Superior temporal gyrus (tissue), 1 donor: ENCODE results near the gene TCP1.
"Not testable (repeated sequence)": the region's sequence is repeated elsewhere in the genome, so short reads cannot be mapped to it uniquely, and the experiment has no call there.

ENCODE experiments used
- DNase-seq: peaks from one replicate; pipeline ENCODE4 v3.0.0-alpha.2; 2016; ENCODE audit errors: extremely low spot score

Gene TCP1

DNA sequence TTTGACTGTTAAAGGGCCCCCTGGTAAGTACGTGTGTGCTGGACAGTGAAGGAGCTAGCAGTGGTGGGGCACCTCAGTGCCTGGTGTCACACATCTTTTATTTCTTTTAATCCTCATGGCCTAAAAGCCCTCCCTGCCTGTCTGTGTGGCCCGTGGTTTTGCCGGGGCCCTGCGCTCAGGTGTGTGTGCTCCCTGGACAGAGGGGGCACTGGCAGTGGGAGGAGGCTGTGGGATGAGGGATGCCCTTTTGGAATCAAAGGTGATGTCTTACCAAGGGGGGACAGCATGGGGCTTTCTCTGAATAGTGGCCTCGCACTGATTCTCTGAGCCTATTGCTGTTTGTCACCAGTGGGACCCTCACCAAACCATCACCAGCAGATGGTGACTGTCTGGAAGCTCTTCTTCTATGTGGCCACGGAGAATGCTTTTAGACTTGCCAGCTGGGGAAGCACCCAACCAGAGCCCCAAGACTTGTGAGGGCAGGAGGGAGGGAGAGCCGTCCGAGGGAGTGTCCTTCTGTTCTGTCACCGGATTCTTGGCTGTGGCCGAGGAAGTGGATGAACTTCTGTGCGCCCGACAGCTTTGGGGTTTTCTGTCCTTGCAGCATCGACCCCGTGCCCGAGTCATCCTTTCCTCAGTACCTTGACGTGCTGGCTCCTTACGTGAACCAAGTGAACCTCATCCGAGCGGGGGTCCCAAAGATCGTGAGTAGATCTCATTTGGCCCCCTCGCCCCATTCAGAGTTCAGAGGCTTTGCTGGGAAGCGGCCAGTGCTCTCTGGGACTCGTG lies 28.7 kb upstream of the TCP1 start:
- DNase-seq: no peak

DNA sequence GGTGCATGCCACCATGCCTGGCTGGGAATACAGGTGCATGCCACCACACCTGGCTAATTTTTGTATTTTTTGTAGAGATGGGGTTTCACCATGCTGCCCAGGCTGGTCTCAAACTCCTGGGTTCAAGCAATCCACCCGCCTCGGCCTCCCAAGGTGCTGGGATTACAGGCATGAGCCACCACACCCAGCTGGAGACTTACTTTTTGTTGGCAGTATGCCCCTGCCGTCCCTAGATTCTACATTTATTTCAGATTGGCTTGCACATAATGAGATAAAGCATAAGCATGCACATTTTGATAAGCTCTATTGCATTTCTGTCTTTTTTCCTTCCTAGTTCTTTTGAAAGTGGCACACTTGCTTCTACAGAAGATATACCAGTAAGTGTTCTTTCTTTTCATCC lies 27.4 kb upstream of the TCP1 start:
- DNase-seq: not testable (repeated sequence)

DNA sequence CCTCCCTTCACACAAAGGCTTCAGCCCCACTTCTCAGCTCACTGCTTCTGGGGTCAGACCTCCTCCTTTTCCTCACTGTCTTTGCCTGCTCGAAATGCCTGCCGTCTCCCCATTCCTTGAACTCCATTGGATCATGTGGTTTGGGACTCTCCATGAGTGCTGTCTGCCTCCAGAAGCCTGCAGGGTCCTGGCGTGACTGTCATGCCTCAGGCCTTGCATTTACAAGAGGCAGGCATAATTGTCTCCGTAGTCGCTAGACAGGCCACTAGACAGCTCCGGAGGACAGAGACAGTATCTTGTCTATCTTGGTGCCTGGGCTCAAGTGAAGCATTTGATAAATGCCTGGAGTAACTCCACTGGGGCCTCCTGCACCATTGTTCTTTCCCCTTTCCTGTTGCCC lies 26.0 kb upstream of the TCP1 start:
- no peak for DNase-seq

DNA sequence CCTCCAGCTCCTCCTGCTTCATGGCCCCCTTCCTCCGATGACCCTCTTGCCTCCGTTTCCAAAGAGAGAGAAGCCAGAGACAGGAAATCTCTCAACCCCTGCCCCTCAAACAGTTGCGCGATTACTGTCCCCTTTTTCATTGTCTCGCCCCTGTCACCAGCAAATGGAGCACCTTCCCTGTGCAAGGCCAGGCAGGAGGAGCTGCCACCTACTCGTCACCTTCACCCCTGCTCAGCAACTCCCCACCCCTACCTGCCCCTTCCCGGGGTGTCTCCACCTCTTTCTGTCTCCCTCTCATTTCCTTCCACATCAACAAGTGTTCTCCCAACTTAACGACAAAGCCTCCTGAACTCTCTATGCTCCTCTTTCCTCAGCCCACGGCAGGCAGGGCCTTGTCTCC lies 24.4 kb upstream of the TCP1 start:
- DNase-seq: no peak

DNA sequence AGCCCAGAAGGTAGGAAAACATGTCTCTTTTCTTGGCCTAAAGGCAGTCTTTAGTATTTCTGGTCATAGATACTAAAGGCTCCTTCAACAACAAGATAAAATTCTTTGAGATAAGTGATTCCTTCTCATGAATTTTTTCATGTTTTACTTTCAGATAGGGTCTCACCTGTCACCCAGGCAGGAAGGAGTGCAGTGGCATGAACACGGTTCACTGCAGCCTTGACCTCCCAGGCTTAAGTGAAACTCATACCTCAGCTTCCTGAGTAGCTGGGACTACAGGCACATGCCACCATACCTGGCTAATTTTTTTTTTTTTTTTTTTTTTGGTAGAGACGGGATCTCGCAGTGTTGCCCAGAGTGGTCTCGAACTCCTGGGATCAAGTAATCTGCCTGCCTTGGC lies 19.7 kb upstream of the TCP1 start:
- DNase-seq: no peak

DNA sequence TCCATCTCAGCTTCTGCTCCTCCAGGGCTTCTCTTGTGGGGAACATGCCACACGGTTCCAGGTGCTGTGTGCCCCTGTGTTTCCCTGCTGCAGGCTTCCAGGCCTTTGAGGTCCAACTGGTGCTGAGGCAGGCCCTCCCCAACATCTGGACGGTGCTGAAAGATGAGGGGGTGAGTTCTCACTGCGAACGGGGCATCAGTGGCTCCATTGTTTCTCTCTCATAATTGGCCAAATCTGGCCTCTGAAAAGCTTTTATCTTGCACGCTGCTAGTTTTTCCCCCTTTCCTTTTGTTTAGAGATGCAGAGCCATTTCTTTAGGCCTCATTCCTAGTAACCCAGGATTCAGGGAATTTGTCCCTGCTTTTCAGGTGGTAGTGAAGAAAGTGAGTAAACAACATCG lies 19.2 kb upstream of the TCP1 start:
- peak; percentile 80 for DNase-seq

DNA sequence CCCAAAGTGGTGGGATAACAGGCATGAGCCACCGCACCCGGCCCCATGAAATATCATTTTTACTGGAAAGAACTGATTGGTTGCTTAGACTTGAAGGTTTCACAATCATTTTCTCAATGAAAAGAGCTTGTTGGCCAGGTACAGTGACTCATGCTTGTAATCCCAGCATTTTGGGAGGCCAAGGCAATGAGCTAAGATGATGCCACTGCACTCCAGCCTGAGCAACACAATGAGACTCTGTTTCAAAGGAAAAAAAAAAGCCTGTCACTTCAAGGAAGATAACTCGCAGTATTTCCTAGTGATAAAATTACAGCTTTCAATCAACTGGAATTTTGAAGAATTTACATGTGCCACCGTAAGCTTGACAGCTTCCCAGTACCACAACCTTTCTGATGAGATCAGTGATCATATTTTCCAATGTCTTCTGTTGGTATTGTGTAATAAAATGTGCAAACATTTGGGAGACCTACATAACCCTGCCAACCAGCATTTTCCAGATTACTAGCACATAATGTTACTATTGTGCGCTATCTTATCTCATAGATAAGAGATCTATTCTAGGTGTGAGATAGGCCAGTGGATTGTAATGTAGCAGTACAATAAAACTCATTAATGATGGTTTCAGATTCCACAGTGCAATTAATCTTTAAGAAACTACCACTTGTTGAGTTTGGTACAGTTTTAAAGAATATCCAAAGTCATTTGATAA lies 17.9 kb upstream of the TCP1 start:
- DNase-seq: no peak

DNA sequence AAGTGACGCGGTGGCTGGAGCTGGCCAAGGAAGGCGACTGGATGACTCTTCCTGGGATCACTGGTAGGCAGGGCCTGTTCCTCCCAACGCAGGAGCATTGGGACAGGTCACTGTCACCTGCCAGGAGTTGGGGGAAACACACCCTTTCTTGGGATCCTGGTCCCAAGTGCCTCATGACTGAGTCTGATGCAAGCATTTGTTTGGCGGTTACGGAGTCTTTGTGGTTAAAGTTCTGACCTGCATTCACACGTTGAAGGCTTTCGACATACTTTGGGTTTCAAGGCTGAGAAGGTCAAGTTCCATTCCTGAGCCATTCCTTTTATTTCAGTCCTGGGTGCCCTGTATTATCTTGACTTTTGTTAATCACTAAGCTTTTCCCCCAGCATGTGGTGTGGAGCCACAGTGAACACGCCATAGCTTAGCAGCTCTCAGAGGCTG lies 16.6 kb upstream of the TCP1 start:
- DNase-seq: no peak

DNA sequence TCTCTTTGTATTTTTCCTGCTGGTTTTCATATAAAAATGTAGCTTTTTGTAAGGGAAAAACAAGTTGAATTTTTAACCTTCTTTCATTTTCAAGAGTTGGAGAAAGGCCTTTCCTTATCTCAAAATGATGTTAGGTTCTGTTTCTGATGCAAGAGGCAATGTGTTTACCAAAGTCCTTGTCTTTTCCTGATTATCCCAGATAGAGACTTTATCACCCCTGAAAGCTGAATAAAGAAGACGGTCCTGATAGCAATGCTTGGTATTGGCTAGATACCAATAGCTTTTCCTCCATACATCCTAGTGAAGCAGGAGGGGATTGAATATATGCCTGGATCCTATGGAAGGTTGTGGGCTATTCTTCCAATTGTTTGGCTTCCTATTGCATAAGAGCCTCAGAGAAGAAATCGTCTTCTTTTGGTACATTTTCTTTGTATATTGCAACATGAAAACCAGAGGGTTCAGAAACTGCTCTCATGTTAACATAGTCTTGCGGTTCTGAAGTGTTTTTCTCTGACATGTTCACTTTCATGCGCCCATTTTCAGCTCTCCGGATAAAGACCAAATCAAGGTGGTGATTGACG lies 16.1 kb upstream of the TCP1 start:
- DNase-seq: no peak

DNA sequence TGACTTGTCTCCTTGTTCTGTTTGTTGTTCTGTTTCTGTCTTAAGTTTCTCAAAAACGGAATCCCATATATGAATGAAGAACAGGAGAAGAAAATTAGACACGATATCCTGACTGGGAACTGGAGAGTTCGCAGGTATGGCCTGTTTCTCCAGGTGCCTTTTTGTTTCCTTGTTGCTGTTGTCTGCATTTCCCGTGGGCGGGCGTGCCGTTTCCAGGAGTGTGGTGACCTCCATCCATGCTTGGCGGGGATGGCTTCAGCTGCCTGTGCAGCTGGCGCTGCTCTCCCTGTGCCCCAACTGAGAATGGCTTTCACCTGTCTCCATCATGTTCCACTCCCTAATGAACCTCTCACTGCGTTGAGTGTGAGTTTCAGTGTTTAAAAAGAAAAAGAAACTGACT lies 15.1 kb upstream of the TCP1 start:
- DNase-seq: no peak

DNA sequence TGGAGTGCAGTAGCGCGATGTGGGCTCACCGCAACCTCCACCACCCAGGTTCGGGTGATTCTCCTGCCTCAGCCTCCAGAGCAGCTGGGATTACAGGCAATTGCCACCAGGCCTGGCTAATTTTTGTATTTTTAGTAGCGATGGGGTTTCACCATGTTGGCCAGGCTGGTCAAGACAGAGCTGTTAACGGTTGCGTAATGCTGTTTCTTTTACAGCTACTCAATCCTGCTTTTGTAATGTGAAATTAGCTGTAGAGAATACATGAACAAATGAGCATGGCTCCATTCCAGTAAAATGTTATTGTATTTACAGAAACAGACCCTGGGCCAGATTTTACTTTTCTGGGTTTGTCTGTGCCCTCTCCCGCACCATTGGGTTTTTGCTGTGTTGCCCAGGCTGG lies 12.5 kb upstream of the TCP1 start:
- no peak for DNase-seq

DNA sequence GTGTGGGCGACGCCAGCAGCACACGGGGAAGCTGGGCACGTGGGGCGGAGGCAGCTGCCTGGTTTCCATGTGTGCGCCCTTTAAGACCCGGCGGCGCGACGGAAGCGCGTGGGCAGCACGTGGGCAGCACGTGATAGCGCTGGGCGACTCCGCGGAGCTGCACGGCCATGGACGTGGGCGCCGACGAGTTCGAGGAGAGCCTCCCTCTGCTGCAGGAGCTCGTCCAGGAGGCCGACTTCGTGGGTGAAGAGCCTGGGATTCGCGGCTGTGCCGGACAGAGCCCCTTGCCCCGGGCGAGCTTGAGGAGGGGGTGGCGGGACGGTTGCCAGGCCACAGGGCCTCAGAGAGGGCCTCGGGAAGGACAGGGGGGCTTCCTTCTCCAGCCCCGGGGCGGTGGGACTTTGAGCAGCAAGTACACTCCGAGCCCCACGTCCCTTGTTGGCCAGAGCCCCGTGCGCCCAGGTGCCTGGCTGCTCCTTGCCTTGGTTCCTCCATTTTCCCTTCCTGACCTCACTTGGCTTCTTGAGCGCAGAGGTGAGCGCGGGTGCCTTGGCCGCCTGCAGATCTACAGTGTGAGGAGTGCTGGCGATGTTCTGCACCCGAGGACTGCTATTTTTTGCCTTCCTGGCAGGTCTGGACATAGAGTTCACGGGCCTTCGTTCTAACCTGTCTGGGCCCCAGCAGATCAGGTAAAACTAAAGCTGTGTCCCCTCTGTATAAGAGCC lies 10.9 kb upstream of the TCP1 start, which contains the start of gene PNLDC1:
Gene PNLDC1 (plus strand): TSS at position 136 of the 725 bp plus-strand sequence. CDS start 32 bp downstream, at position 168.
- no peak for DNase-seq

DNA sequence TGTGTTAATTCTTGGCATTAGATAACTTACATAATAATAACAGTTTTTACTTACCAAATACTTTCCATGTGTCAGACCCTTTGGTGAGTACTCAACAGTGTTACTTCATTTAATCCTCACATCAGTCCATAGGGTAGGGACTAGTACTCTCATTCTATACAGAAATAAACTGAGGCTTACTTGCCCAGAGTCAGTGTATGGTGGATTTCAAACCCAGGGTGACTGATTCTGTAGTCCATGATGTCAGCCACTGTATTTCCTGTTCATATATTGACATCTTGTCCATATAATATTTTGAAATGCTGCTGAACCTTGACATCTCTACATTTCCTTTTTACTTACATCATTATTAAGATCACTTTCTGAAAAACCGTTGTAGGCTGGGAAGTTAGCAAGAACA lies 8.2 kb upstream of the TCP1 start:
- DNase-seq: no peak

DNA sequence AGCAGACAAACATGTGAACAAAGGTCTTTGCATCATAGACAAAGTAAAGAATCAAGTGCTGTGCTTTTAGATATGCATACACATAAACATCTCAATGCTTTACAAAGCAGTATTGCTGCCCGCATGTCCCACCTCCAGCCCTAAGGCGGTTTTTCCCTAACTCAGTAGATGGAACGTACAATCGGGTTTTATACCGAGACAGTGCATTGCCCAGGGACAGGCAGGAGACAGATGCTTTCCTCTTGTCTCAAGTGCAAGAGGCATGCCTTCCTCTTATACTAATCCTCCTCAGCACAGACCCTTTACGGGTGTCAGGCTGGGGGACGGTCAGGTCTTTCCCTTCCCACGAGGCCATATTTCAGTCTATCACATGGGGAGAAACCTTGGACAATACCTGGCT lies 5.6 kb upstream of the TCP1 start:
- not testable (repeated sequence) for DNase-seq

DNA sequence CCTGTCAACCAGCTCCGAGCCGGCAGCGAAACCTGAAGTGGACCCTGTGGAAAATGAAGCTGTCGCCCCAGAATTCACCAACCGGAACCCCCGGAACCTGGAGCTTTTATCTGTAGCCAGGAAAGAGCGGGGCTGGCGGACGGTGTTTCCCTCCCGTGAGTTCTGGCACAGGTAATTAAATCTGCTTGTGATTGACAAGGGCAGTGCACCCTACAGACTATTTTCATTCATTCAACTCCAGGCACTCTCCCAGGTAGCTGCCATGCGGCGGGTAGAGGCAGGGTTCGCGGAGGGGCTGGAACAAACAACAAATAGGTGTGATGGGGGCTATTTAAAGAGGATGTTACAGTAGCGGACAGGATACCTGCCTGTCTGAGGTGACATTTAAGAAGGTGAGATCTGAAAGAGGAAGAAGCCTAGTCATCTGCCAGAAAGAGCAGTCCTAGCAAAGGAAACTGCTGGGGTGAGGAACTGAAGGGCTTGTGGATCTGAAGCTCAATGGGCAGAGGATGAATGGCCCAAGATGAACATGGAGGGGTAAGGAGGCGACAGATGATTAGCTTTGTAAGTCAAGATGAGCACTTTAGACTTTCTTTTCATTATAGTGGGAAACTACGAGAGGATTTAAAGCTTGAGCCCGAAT lies 1.7 kb upstream of the TCP1 start:
- DNase-seq: no peak

DNA sequence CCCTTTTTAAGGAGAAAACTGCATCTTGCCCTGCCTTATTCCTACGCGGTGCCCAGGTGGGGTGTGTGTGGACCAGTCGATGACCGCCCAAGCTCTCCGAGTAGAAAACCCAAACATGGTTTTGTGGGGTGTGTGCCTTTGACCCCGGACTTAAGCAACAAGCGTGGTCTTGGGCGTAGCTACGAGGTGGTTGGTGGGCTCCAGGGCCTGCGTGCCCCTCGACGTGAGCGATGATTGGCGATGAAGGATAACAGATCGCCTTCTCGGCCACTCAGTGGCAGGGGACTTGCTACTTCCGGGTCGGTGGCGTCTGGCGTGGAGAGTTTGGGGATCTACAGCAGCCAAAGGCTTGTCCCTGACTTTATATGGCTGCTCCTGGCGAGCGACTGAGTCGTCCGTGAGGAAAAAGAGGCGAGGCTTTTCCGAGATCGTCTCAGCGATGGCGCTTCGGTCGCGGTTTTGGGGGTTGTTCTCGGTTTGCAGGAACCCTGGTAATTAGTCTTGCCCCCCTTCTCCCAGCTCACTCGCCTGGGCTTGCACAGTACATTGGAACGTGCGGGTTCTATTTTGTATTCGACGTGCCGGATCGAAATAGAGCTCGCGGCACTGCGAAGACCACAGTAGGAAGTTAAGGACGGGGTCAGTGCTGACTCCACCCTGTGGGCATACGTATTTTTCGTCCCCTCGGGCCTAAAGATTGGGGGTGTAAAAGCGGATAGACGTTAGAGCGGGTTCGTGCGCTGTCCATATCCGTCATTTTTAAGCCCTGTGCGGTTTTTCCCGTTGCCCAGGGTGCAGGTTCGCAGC lies 950 bp upstream of the TCP1 start, which contains the start of gene MRPL18:
Gene MRPL18 (plus strand): TSS at position 319 of the 807 bp plus-strand sequence. CDS start 121 bp downstream, at position 440.
- DNase-seq: peak; percentile 99

DNA sequence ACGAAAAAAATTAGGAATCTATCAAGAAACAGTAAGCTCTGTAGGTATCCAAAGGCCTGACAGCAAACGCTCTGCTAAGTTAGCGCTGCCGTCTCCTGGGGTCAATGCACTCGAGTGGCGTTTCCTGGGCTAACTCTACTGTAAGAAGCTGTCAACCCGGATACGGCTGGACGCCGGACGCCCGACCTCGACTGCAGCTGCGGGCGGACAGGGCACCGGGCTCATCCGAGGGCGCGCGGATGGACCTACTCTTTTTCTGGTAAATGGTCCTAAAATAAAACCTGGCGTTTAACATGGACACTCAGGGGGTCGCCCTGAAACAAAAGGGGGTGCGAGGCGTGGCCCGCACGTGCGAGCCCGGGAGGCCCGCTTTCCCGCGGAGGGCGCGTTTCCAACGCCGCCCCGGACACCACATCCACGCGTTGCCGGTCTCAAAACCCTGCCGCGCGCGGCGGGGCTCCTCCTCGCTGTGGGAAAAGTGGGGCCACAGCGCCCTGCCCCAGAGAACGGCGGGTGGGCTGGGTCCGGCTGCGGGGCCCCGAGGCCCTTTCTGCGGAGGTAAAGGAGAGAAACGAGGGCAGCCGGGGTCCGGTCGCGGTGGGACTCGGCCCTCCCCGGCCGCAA lies 537 bp downstream of the TCP1 start:
- DNase-seq: no peak

DNA sequence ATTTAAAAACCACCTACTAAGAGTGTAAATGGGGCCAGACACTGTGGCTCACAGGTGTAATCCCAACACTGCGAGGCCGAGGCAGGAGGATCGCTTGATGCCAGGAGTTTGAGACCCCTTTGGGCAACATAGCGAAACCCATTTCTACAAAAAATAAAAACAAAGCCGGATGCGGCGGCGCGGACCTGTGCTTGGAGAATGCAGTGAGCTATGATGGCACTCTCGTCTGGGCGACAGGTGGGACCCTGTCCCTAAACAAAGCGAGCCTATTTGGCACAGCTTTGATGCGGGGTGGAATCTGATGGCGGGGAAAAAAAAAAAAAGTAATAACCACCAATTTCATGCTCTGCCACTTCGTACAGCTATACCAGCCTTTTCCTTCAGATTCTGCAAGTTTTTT lies 1.1 kb downstream of the TCP1 start:
- no peak for DNase-seq

DNA sequence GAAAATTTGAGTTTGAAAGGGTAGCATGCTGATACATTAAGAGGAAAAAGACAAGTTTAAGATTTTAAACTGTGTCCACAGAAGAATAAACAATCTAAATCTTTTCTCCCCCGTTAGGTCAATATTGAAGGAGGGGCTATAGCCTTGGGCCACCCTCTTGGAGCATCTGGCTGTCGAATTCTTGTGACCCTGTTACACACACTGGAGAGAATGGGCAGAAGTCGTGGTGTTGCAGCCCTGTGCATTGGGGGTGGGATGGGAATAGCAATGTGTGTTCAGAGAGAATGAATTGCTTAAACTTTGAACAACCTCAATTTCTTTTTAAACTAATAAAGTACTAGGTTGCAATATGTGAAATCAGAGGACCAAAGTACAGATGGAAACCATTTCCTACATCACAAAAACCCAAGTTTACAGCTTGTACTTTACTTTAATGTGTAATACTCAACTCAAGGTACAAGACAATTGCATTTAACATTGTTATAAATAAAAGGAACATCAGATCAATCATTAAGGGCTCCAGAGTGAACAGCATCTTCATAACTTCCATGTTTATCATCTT lies 10.8 kb downstream of the TCP1 start:
- DNase-seq: no peak

DNA sequence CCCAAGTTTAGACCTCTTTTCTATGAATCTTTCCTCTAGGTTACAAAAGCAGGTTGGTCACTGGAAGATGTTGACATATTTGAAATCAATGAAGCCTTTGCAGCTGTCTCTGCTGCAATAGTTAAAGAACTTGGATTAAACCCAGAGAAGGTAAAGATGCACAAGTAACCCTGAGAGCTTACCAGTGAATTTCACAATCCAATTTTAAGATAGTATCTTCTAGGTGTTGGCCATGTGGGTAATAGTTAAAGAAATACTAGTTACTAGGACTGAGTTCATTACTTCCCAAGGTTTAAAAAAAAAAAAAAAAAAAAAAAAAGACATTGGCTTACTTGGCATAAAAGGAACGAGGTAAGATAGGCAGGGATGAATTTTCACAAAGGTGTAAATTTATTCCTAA lies 11.3 kb downstream of the TCP1 start:
- no peak for DNase-seq
